DMS153 (cell line): ENCODE data around the gene RHOBTB3.

ENCODE experiments used
- DNase-seq: peaks from one replicate; lab custom pipeline; 2025; lab: John Stamatoyannopoulos, UW

RHOBTB3 gene

GRCh38 chr5:95731571-95732554 is 727 bp downstream of the RHOBTB3 start:
- DNase-seq, result no peak

GRCh38 chr5:95733107-95733665 is 2.0 kb downstream of the RHOBTB3 start:
- DNase-seq, result no peak

GRCh38 chr5:95734187-95734586 is 3.1 kb downstream of the RHOBTB3 start:
- DNase-seq, result no peak

GRCh38 chr5:95734906-95735305 is 3.8 kb downstream of the RHOBTB3 start:
- DNase-seq, result no peak

GRCh38 chr5:95735406-95735805 is 4.3 kb downstream of the RHOBTB3 start:
- no peak for DNase-seq

- DNase-seq, result no peak
Observed at GRCh38 chr5:95738072-95738471, 6.9 kb downstream of the RHOBTB3 start.

- DNase-seq, result no peak
Observed at GRCh38 chr5:95738834-95739233, 7.7 kb downstream of the RHOBTB3 start.

GRCh38 chr5:95739857-95740256 is 8.7 kb downstream of the RHOBTB3 start:
- DNase-seq, result no peak

- DNase-seq, result no peak
Observed at GRCh38 chr5:95741458-95741857, 10.3 kb downstream of the RHOBTB3 start.

GRCh38 chr5:95743232-95743631 is 12.1 kb downstream of the RHOBTB3 start:
- no peak for DNase-seq

- DNase-seq, result no peak
Observed at GRCh38 chr5:95743877-95744276, 12.7 kb downstream of the RHOBTB3 start.

GRCh38 chr5:95746194-95746593 is 15.1 kb downstream of the RHOBTB3 start:
- DNase-seq, result no peak

- no peak for DNase-seq
Observed at GRCh38 chr5:95746722-95747679, 15.9 kb downstream of the RHOBTB3 start.

GRCh38 chr5:95748133-95748532 is 17.0 kb downstream of the RHOBTB3 start:
- DNase-seq, result no peak

- DNase-seq, result no peak
Observed at GRCh38 chr5:95754545-95754944, 23.4 kb downstream of the RHOBTB3 start.

GRCh38 chr5:95759005-95759404 is 27.9 kb downstream of the RHOBTB3 start:
- DNase-seq, result no peak

- DNase-seq, result peak; percentile 13
Observed at GRCh38 chr5:95759634-95760033, 28.5 kb downstream of the RHOBTB3 start.

- no peak for DNase-seq
Observed at GRCh38 chr5:95760273-95761191, 29.4 kb downstream of the RHOBTB3 start.

GRCh38 chr5:95761771-95762651 is 30.9 kb downstream of the RHOBTB3 start:
- DNase-seq, result no peak

GRCh38 chr5:95762652-95763041 is 31.5 kb downstream of the RHOBTB3 start:
- DNase-seq, result no peak
